GM04503 (cell line): ENCODE results near the gene NT5C3A.
"Not testable (repeated sequence)": the region's sequence is repeated elsewhere in the genome, so short reads cannot be mapped to it uniquely, and the experiment has no call there.

Experiments
- DNase-seq: peaks from one replicate; pipeline ENCODE4 v3.0.0-alpha.2; 2012; ENCODE audit warnings: low read depth

Gene NT5C3A

DNA sequence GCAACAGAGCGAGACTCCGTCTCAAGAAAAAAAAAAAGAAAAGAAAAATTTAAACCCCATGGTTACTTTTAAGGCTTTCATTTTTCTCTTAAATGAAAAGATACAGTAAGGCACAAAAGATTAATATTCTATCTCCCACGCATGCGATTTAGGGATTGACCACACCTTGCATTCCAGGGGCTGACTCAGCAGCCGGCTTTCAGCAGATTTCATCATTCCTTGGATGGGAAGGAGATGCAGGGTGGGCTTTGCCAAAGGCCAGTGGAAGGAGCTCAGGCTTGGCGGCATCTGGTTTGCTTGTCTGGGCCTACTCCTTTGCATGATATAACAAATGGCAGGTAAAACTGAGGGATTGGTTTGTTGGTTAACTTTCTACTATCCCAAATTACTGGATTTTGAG is 83.3 kb downstream of the NT5C3A start:
- peak; percentile 74 for DNase-seq

DNA sequence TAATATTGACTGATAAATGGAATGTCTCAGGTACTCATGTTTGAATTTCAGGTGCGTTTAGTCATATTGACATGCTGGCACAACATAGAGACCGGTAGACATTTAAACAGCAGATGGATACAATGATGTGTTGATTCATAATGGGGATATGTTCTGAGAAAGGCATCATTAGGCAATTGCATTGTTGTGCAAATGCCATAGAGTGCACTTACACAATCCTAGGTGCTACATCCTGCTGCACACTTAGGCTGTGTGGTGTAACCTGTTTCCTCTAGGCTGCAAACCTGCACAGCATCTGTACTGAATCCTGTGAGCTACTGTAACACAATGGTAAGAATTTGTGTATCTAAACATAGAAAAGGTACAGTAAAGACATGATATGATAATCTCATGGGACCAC is 85.4 kb downstream of the NT5C3A start:
- DNase-seq = not testable (repeated sequence)

DNA sequence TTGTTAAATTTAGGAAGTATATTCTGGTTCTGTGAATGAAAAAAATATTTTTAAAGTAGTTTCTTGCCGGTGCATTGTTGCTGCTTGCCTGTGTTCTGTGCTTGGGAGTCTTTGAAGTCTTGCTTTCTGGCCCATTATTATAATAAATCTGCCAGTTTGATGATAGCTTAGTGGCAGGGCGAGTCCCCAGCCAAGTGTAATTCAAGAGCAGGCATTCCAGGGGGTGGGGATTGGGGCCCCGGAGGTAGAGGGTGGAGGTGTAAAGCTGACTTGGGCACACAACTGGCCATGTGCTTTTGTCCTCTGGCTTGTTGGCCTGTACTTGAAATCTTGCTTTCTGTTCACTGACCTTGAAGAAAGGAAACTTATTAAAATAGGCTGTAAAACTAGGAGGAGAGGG is 90.6 kb downstream of the NT5C3A start:
- DNase-seq = not testable (repeated sequence)

DNA sequence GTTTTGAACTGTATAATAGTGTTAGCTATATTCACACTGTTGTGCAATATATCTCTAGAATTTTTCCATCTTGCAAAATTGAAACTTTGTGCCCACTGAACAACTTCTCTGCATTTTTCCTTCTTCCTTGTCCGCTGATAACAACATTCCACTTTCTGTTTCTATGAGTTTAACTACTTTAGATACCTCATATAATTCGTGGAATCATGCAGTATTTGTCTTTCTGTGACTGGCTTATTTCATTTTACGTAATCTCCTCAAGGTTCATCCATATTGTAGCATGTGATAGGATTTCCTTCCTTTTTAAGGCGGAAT is 95.4 kb downstream of the NT5C3A start:
- DNase-seq = not testable (repeated sequence)

DNA sequence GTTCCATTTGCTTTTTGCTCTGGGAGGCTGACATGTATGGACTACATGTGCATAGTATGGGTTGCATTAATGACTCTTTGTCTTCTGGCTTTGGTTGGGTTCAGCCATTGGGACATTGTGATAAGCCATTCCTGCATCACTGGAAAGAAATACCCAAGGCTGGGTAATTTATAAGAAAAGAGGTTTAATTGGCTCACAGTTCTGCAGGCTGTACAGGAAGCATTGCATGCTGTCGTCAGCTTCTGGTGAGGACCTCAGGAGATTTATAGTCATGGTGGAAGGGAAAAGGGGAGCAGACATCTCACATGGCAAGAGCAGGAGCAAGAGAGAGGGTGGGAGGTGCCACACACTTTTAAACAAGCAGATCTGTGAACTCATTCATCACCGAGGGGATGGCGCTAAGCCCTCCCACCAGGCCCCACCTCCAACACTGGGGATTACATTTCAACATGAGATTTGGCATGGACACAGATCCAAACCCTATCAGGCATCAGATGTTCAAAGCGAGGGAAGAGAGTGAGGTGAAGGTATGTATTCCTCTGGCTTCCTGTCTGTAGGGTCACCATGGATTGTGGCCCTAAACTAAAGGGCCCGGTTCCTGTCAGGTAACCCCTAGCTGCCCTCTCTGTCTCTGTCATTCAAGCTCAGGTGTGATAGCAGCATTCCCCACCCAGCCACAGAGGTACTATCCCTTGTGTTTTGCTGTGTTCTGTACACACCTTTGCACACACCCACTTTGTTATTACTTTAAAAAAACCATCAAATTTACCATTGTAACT is 95.9 kb downstream of the NT5C3A start:
- not testable (repeated sequence) for DNase-seq

DNA sequence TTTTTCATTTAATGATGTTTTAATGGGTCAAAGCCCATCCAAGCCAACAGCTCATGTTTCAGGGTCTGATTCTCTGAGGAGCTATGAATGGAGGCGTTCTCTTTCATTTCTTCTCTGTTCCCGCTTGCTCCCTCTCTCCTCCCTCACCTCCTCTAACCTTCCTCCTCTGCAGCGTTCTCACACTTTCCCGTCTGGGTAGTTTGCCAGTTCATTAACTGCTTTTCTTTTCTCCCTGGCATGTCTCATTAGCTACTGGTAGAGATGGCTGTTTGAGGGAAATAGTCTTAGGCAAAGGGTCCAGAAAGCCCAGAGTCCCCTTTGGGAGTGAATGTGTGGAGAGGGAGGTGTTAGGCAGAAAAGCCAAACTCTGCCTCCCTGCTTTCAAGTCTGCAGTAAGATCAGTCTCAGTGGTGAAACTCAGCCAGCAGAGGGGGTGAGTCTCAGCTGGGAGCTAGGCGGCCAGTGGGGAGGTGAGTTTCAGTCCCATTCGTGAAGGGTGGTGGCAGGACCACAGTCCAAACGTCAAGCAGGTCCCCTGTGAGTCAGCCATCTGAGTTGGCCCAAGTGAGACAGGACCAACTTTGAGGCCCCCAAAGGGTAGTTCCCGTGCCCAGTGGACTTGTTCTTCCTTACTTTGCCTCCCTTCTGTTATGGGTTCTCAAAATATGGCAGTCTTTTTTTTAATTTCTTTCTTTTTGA is 98.0 kb downstream of the NT5C3A start:
- DNase-seq = not testable (repeated sequence)
